B cell (primary cell): Measurements from ENCODE around the gene CXCL16. TPM values are rescaled to one million over a fixed set of nuclear protein-coding genes. Genes with fewer than 3 reads are reported as not detected.

ENCODE experiments used
- ATAC-seq: fragments of 200-7000 bp; cut with Tn5 transposase; one replicate; pipeline ENCODE4 v1.10.0; 2021; ENCODE audit warnings: low read depth, mild to moderate bottlenecking, moderate number of reproducible peaks, moderate library complexity
- CTCF ChIA-PET: fragments of 350-600 bp; sonication (Branson Sonifier 250); formaldehyde crosslinking; loops from one replicate; lab custom pipeline; 2021; ENCODE audit warnings: antibody characterized with exemption, inconsistent platforms; lab: Charles Lee
- POLR2A ChIA-PET: fragments of 350-600 bp; sonication (Branson Sonifier 250); formaldehyde crosslinking; loops from one replicate; lab custom pipeline; 2021; ENCODE audit warnings: antibody characterized with exemption; lab: Charles Lee
- DNase-seq: peaks from one replicate; pipeline ENCODE4 v3.0.0; 2013
- H2AFZ ChIP-seq: 2 replicates; pipeline ENCODE4 v1.6.1; 2012; ENCODE audit warnings: mild to moderate bottlenecking, low read depth, low read length; ENCODE audit not compliant: insufficient read depth, poor library complexity, severe bottlenecking
- H3K27ac ChIP-seq, 2 donors: 1 replicate in 1 of 2; 2 replicates in 1 of 2; pipeline ENCODE4 v1.5.1; 2012 to 2013; ENCODE audit warnings: low read length in 2 of 2, mild to moderate bottlenecking in 2 of 2, moderate library complexity in 1 of 2
- H3K27me3 ChIP-seq, 4 experiments: fragments of 200-600 bp in 1 of 4; sonication (generic) in 1 of 4; replicated peaks in 1 of 4; 1 replicate in 2 of 4; 2 replicates in 2 of 4; pipeline versions ENCODE4 v1.6.1 to v1.7.0; 2013 to 2016; ENCODE audit warnings: low read length in 3 of 4, mild to moderate bottlenecking in 2 of 4, mixed read lengths in 1 of 4, moderate library complexity in 1 of 4; ENCODE audit not compliant: insufficient read depth in 4 of 4, control insufficient read depth in 3 of 4; ENCODE audit errors: control extremely low read depth in 1 of 4
- H3K36me3 ChIP-seq, 2 experiments: replicated peaks in 1 of 2; 1 replicate in 1 of 2; 2 replicates in 1 of 2; pipeline versions ENCODE4 v1.6.1 to v1.7.1; 2013; ENCODE audit warnings: low read length in 1 of 2; ENCODE audit not compliant: insufficient read depth in 2 of 2, control insufficient read depth in 1 of 2; ENCODE audit errors: control extremely low read depth in 1 of 2, extremely low read depth in 1 of 2
- H3K4me1 ChIP-seq, 2 donors: fragments of 200-600 bp in 1 of 2; sonication (generic) in 1 of 2; 1 replicate in 1 of 2; 2 replicates in 1 of 2; pipeline versions ENCODE4 v1.5.1 to v1.6.1; 2013 to 2017; ENCODE audit warnings: low read length in 2 of 2; ENCODE audit not compliant: control insufficient read depth in 2 of 2, insufficient read depth in 2 of 2
- H3K4me2 ChIP-seq: replicated peaks from 2 replicates; pipeline ENCODE3; 2012; ENCODE audit warnings: mild to moderate bottlenecking, low read depth, low read length; ENCODE audit not compliant: poor library complexity, severe bottlenecking
- H3K4me3 ChIP-seq, 5 experiments: fragments of 200-600 bp in 1 of 5; sonication (generic) in 1 of 5; 1 replicate in 3 of 5; 2 replicates in 2 of 5; pipeline versions ENCODE4 v1.5.1 to v1.7.0; 2011 to 2016; ENCODE audit warnings: low read length in 4 of 5, mild to moderate bottlenecking in 4 of 5, low read depth in 2 of 5, control low read depth in 1 of 5, moderate library complexity in 1 of 5; ENCODE audit not compliant: insufficient read depth in 1 of 5; ENCODE audit errors: control extremely low read depth in 1 of 5, extremely low read depth in 1 of 5
- H3K79me2 ChIP-seq: fragments of 200-600 bp; sonication (generic); one replicate; pipeline ENCODE4 v1.6.0; 2016; ENCODE audit warnings: low read length; ENCODE audit not compliant: control insufficient read depth, insufficient read depth
- H3K9ac ChIP-seq: fragments of 200-600 bp; sonication (generic); 2 replicates; pipeline ENCODE4 v1.6.1; 2017; ENCODE audit warnings: mild to moderate bottlenecking, low read length, moderate library complexity
- H3K9me3 ChIP-seq, 3 donors: one replicate each; pipeline versions ENCODE4 v1.6.1 to v1.7.1; 2013; ENCODE audit warnings: low read length in 2 of 3; ENCODE audit not compliant: control insufficient read depth in 2 of 3, insufficient read depth in 1 of 3; ENCODE audit errors: control extremely low read depth in 1 of 3
- H4K20me1 ChIP-seq: 2 replicates; pipeline ENCODE4 v1.6.0; 2012; ENCODE audit warnings: mild to moderate bottlenecking, low read length; ENCODE audit not compliant: insufficient read depth, control insufficient read depth, poor library complexity, severe bottlenecking
- H3K27ac Mint-ChIP-seq: one replicate; pipeline ENCODE4 v1.8.0; 2021; ENCODE audit warnings: mixed read lengths
- H3K27me3 Mint-ChIP-seq: one replicate; pipeline ENCODE4 v1.8.0; 2021; ENCODE audit warnings: mixed read lengths
- H3K4me1 Mint-ChIP-seq: one replicate; pipeline ENCODE4 v1.8.0; 2021; ENCODE audit warnings: mixed read lengths
- H3K4me3 Mint-ChIP-seq: one replicate; pipeline ENCODE4 v1.8.0; 2021; ENCODE audit warnings: mixed read lengths
- H3K9me3 Mint-ChIP-seq: one replicate; pipeline ENCODE4 v1.8.0; 2022; ENCODE audit warnings: mixed read lengths; ENCODE audit not compliant: insufficient read depth
- CTCF ChIP-seq: fragments of 200-600 bp; IDR thresholded peaks from one replicate; pipeline ENCODE4 v1.8.0; 2022; ENCODE audit warnings: antibody characterized with exemption, mild to moderate bottlenecking
- EZH2 ChIP-seq: IDR thresholded peaks from 2 replicates; pipeline ENCODE4 v1.6.1; 2012; ENCODE audit warnings: borderline replicate concordance, low read depth, mild to moderate bottlenecking, moderate library complexity, low read length; ENCODE audit not compliant: insufficient read depth, poor library complexity, severe bottlenecking
- WGBS: methylation state at CpG from one replicate; pipeline ENCODE4 v1.1.5; 2013; ENCODE audit warnings: missing lambda C conversion rate; ENCODE audit not compliant: insufficient coverage; 5-methylcytosine and 5-hydroxymethylcytosine counted together
- intact Hi-C: fragments of 100-400 bp; cut with micrococcal nuclease; formaldehyde crosslinking; loops from one replicate; pipeline ENCODE4 v1.10.0; 2022
- polyA plus RNA-seq: library from polyadenylated mRNA; depleted of rRNA; stranded (reverse); fragments of >200 nt; gene quantifications from 2 replicates; pipeline ENCODE4 v1.2.3, GENCODE V29; 2012
- total RNA-seq, 2 donors: library from RNA; stranded (reverse); fragments of 120-200 nt in 1 of 2; gene quantifications; 1 replicate in 1 of 2; 2 replicates in 1 of 2; pipeline versions ENCODE4 v1.2.3 to v1.2.4, GENCODE V29; 2013 to 2022

CXCL16 gene
- total and polyA plus RNA-seq, 2 donors (not counting 1 experiment from before 2014, with no cell fraction given) = 10.9 to 22.0 TPM

DNA sequence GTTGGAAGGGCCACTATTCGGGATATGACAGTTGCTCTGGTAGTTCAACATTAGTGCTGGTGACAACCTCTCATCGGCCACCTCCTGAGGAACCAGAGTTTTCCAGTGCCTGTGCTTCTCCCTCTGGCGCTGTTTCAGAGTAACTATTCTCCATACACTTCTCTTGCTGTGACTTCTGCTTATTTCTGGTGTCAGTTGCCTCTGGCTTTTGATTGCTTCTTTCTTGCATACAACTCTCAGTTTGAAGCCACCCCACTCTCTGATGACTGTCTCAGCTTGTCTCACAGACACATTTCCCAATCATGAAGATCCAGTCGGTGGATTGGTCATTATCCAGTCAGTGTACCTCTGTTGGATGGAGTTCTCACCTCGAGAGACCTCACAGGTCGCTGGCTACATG, 28.6 kb upstream of the CXCL16 start:
- Mint-ChIP-seq H3K4me1 (peaks cover 4% of the 10 kb centered on the region), H3K4me3 (no peak overlapping the region), H3K9me3 (no peaks in the 10 kb centered on the region), H3K27ac (no peak overlapping the region), H3K27me3 (peaks cover 6% of the 10 kb centered on the region)
- Histone ChIP-seq H3K9me3 (no peaks in the 10 kb centered on the region), H3K4me1 (peaks cover 0 to 3% of the 10 kb centered on the region in 2 donors), H3K4me3 (no peak overlapping the region), H4K20me1 (no peaks in the 10 kb centered on the region), H3K27ac (no peak overlapping the region), H3K9ac (no peak overlapping the region), H3K36me3 (no peaks in the 10 kb centered on the region), H3K27me3 (peaks cover 0 to 4% (median 0%) of the 10 kb centered on the region in 4 experiments), H3K79me2 (no peaks in the 10 kb centered on the region), H3K4me2 (no peak overlapping the region), H2AFZ (no peak overlapping the region)
- TF ChIP-seq CTCF = no peak
- DNase-seq = no peak
- 93% methylated on average over 6 of the region's 6 CpGs for WGBS
- no peak for ATAC-seq
- CTCF ChIA-PET = interaction anchor here (1.1 kb wide), 1 partner anchor 12 kb away, joined by 3 read pairs; no protein-coding TSS in a partner anchor
- POLR2A ChIA-PET = no interaction called here
- intact Hi-C loops = no loop called here

DNA sequence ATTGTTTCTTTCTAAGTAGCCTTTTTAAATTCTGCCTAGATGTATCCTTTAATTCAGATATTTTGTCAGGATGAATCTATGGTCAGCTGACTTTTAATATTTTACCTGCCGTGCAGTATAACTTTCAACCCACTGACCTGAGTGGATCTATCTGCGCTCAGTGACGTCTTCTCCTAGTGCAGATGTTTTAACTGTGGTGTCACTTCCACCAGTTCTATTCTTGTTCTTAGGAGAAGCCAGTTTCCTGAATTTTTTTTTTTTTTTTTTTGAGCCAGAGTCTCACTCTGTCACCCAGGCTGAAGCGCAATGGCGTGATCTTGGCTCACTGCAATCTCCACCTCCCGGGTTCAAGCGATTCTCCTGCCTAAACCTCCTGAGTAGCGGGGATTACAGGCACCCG, 27.0 kb upstream of the CXCL16 start:
- H4K20me1 ChIP-seq = no peaks in the 10 kb centered on the region
- no peak overlapping the region for H3K4me3 ChIP-seq
- no peaks in the 10 kb centered on the region for H3K9me3 ChIP-seq
- H3K27ac Mint-ChIP-seq = no peak overlapping the region
- peaks cover 4% of the 10 kb centered on the region for H3K27me3 Mint-ChIP-seq
- H3K4me2 ChIP-seq = no peak overlapping the region
- ChIA-PET CTCF (interaction anchor here (1.2 kb wide), 1 partner anchor 11 kb away, joined by 3 read pairs; no protein-coding TSS in a partner anchor), POLR2A (interaction anchor here (0.7 kb wide), 1 partner anchor 53 kb away, joined by 5 read pairs; no protein-coding TSS in a partner anchor)
- H3K36me3 ChIP-seq = no peaks in the 10 kb centered on the region
- peaks cover 0 to 3% of the 10 kb centered on the region in 2 donors for H3K4me1 ChIP-seq
- no peak overlapping the region for H3K9ac ChIP-seq
- no peak for TF ChIP-seq CTCF
- no peak for TF ChIP-seq EZH2
- H3K79me2 ChIP-seq = no peaks in the 10 kb centered on the region
- H3K4me1 Mint-ChIP-seq = peaks cover 4% of the 10 kb centered on the region
- ATAC-seq (no peak), DNase-seq (no peak)
- peaks cover 0 to 3% (median 0%) of the 10 kb centered on the region in 4 experiments for H3K27me3 ChIP-seq
- H3K27ac ChIP-seq = no peak overlapping the region
- H3K9me3 Mint-ChIP-seq = no peaks in the 10 kb centered on the region
- intact Hi-C loops = no loop called here
- 72% methylated on average over 9 of the region's 9 CpGs for WGBS
- H2AFZ ChIP-seq = no peak overlapping the region
- no peak overlapping the region for H3K4me3 Mint-ChIP-seq
